GM21529 (cell line): ENCODE data around the gene KANSL2.
A peak's percentile ranks its signal among the peaks of the same experiment; 100 is the strongest.
"Not testable (repeated sequence)": the region's sequence is repeated elsewhere in the genome, so short reads cannot be mapped to it uniquely, and the experiment has no call there.

Experiments
- ATAC-seq: cut with Tn5 transposase; IDR thresholded peaks from one replicate; pipeline ENCODE4 v1.9.1; 2021; ENCODE audit not compliant: unreplicated experiment

KANSL2 gene

DNA sequence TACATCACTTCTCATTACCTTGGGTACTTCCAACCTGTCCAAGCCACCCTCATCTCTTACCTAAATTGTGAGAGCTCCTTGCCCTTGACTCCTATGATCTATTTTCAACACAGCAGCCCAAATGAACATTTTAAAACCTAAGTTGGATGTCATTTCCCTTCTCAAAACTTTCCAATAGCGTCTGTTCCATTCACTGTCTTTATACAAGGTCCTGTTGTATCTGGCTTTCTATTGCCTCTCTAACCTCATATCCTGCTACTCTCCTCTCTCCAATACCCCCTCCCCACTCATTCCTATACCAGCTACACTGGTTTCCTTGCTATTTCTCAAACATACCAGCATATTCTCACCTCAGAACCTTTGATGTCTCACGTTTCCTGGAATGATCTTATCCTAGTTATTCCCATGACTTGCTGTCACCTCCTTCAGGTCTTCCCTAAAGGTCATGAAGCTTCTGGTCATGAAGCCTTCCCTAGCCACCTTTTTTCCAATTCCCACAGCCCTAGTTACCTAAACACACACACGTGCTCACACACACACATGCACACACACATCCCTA lies 4.1 kb upstream of the KANSL2 start:
- ATAC-seq: no peak

DNA sequence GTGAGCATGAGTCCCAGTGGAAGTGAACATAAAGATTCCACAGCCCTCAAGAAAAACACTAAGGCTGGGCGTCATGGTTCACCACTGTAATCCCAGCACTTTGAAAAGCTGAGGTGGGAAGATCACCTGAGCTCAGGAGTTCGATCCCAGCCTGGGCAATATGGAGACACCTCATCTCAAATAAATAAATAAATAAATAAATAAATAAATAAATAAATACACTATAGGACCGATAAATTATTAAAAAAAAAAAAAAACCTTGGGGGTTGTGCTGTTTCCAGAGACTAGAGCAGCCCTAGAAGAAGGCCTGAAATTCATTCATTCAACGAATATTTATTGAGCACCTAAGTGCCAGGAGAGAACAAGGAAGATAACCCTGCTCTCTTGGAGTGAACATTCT lies 1.5 kb upstream of the KANSL2 start:
- ATAC-seq: no peak

DNA sequence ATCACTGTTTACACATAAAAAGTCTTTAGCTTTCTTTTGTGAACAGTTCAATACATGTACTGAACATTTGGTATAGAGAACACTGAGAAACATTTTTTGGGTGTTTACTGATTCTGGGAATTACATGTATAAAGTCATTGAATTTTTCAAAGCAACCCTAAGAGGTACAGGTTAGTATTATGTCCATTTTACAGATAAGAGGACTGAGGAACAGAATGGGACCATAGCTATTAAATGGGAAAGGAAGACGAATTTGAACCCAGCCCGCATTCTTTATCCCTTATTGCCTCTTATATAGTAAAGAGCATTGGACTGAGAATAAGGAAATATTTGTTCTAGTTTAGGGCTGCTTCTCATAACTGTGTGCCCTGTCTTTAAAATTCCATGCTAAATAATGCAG lies 889 bp upstream of the KANSL2 start:
- ATAC-seq: no peak

DNA sequence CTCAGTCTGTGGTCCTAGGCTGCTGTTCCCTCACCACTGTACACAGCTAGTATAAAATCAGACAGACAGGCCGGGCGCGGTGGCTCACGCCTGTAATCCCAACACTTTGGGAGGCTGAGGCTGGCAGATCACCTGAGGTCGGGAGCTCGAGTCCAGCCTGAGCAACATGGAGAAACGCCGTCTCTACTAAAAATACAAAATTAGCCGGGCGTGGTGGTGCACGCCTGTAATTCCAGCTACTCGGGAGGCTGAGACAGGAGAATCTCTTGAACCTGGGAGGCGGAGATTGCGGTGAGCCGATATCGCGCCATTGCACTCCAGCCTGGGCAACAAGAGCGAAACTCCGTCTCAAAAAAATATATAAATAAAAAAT lies 481 bp upstream of the KANSL2 start:
- not testable (repeated sequence) for ATAC-seq

DNA sequence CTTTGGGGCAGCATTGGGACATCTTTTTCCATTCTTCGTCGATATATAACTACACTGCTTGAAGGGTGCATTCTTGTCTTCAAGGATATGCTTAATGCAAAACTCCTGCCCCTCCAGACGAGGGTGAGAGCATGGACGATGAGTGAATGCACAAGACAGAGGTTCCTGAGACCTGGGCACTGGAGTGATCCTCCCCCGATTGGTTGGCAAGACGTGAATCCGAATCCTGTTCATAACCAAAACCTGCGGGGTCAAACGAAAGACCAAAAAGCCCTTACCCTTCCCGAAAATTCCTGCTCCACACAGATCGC lies 684 bp downstream of the KANSL2 start:
- no peak for ATAC-seq

DNA sequence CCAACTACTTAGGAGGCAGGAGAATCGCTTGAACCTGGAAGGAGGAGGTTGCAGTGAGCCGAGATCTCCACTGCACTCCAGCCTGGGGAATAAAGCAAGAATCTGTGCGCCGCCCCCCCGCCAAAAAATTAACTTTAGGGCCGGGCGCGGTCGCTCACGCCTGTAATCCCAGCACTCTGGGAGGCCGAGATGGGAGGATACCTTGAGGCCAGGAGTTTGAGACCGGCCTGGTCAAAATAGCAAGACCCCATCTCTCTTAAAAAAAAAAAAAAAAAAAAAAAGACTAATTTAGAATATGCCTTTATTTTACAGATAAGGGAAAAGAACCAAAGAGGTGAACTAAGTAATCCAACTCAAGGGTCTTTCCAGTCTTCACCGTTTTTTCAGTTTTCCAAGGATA lies 1.2 kb downstream of the KANSL2 start:
- ATAC-seq: no peak

DNA sequence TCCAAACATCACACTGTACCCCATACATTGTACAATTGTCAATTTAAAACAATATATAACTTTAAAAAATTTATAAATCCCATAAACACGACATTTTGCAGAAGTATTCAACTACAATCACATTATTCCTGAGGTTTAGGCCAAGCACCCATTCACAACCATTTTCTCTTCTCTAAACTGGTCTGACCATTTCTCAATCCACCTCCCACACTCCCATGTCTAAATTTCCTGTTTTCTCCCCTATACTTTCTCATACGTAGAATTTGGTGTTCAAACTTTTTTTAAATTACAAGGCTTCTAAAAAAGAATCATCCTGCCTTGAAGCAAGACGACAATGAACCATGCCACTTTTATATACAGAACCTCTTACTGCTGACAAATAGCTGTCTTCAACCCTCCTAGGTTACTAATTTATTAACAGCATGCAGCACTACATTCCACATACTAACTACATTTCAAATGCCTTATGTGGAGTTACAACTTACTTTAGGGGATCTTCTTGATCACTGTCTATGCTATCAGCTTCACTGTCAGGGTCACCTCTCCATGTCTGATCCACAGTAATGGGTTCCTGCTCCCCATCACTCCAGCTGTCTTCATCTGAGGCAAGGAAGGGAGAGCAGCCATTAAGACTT lies 3.4 kb downstream of the KANSL2 start:
- ATAC-seq: no peak

DNA sequence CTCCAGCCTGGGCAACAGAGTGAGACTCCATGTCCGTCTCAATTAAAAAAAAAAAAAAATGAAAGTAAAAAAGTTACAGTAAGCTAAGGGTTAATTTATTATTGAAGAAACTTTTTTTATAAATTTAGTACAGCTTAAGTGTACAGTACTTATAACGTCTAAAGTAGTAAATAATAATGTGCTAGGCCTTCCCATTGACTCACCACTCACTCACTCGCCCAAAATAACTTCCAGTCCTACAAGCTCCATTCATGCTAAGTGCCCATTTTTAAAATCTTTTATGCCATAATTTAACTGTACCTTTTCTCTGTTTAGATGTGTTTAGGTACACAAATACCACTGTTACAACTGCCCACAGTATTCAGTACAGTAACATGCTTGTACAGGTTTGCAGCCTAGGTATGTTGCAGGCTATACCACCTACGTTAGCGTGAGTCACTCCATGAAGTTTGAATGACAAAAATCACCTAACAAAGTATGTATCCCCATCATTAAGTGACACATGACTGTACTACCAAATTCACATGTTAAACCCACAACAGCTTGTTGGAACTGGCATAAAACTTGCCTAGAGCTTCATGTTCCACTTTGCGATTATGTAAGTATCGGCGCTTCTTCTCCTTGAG lies 10.7 kb downstream of the KANSL2 start:
- no peak for ATAC-seq

DNA sequence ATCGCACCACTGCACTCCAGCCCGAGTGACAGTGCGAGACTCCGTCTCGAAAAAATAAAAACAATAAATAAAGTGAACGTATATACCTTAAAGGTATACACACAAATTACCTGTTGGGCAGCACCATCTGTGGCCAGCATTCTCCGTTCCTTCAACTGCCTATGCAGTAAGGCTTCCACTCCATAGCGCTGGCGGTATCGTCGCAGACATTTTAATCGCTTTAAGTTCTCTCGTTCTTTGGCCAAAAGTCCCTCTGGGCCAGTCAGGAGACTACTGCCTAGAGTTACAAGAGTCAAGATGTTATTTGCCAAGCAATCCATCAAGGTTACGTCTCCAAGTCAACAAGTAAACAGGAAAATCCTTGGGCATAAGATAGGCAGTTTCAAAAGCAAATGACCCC lies 13.0 kb downstream of the KANSL2 start:
- no peak for ATAC-seq

DNA sequence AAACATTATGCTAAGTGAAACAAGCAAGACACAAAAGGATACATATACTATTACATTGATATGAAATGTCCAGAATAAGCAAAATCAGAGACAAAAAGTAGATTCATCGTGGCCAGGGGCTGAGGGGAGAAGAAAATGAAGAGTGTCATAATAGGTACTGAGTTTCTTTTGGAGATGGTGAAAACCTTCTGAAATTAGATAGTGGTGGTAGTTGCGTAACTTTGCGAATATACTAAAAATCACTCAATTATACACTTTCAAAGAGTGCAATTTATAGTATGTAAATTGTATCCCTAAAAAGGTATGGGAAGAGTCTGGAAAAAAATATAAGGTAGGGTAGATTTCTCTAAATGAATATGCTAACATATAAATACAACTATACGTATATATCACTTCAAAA lies 22.2 kb downstream of the KANSL2 start:
- no peak for ATAC-seq

DNA sequence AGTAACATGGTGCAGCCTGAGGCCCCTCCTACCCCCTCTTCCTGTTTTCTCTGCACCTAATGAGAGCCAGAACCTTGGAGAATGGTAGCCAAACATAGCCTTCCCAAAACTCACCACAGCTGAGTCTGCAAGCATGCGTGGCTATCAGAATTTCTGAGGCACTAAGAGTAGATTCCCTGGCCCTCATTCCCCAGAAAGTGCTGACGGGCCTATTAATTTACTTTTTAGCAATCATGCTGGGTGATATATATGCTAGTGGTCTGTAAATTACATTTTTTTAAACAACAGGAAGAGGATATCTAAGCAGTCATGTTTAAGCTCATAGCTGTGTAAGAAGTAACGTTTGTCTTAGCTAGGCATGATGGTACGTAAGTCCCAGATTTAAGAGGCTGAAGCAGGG lies 30.4 kb downstream of the KANSL2 start:
- no peak for ATAC-seq

DNA sequence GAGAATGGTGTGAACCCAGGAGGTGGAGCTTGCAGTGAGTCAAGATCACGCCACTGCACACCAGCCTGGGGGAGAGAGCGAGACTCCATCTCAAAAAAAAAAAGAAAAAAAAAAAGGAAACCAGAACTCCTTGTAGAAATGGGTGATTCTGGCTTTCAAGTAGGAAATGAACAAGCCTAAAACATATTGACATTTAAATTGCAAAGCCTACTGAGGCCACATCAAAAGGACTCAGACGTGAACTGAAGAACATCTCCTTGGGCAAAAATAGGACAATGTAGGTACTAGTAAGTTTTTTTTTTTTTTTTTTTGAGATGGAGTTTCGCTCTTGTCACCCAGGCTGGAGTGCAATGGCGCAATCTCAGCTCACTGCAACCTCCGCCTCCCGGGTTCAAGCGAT lies 36.7 kb downstream of the KANSL2 start:
- not testable (repeated sequence) for ATAC-seq

DNA sequence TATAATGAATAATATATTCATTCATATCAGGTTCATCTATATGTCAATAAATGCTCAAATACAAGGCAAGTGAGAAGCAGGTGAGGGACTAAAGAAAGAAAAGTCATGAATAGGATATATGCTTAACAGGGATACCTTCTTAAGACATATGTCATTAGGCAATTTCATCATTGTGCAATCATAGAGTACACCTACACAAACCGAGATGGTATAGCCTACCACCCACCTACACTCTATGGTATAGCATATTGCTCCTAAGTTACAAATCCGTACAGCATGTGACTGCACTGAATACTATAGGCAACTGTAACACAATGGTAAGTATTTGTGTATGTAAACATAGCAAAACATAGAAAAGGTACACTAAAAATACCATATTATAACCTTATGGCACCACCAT lies 39.0 kb downstream of the KANSL2 start:
- no peak for ATAC-seq

DNA sequence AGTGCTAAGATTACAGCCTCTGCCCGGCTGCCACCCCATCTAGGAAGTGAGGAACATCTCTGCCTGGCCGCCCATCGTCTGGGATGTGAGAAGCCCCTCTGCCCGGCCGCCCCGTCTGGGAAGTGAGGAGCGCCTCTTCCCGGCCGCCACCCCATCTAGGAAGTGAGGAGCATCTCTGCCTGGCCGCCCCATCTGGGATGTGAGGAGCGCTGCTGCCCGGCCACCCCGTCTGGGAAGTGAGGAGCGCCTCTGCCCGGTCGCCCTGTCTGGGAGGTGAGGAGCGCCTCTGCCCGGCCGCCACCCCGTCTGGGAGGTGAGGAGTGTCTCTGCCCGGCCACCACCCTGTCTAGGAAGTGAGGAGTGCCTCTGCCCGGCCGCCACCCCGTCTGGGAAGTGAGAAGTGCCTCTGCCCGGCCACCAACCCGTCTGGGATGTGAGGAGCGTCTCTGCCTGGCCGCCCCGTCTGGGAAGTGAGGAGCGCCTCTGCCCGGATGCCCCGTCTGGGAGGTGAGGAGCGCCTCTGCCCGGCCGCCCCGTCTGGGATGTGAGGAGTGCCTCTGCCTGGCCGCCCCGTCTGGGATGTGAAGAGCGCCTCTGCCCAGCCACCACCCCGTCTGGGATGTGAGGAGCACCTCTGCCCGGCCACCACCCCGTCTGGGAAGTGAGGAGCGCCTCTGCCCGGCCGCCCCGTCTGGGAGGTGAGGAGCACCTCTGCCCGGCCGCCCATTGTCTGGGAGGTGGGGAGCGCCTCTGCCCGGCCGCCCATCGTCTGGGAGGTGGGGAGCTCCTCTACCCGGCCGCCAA lies 40.1 kb downstream of the KANSL2 start:
- not testable (repeated sequence) for ATAC-seq

DNA sequence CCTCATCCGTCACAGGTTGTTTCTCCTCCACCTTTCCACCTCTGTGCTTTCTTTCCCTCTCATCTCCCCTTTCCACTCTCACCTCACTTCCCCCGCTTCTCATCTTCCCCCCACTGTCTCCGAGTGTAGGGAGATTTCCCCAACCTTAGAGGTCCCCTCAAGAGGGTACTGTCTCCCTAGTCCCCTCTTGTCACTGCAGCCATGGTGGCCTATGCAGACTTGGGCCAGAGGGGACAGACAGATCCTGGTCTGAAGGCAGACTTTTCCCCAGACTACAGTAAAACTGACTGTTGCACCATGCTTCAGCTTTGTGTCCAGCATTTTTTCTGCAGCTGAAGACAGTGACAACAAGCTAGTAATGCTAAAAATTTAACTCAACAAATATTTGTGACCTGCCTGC lies 41.2 kb downstream of the KANSL2 start:
- ATAC-seq: no peak

DNA sequence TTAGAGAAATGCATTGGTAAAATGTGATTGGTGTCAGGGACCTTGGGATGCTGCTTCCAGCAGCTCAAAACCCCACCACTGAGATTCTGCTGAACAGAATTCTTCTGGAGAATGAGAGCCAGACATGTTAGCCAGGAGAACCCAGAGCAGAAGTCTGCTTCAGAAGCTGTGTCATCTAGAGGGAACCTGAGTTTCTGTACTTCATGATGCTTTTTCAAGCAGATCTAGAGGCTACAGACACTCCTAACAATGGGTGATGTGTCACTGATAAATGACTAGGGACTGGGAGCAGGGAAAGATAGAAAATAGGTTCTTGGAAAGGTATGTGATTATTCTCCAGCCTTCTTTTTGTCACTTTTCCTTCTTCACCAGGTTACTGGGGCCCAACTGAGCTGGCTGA lies 41.6 kb downstream of the KANSL2 start:
- no peak for ATAC-seq

DNA sequence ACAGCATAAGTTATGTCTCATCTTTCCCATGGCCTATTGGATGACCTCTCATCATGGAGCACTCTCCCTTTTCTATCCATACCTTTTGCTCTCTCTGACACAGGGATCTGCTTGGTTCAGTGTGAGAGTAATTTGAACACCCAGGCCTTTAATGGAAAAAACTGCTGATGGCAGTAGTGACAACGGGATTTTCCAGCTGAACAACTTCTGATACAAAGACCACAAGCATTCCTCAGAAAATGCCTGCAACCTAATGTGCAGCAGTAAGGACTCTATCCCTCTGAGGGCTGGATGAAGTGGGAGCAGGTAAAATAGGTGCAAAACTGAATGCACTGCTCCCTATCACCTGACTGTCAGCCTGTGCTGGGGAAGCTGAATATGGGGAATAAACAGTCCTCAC lies 51.0 kb downstream of the KANSL2 start:
- no peak for ATAC-seq

DNA sequence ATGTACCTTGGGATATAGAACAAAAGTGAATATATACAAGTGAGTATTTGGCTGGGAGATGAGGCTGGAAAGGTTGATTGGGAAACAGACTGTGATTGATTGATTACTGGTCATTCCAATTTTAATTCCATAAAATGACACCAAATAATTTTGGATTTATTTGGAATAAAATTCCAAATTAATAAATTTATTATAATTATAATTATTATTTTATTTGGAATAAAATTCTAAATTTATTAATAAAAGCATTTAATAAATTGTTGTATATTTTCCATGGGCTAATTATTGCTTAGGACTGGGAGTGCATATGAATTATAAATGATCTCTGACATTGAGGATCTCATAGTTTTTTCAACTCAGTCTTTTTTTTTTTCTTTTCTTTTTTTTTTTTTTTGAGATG lies 51.7 kb downstream of the KANSL2 start:
- ATAC-seq: no peak

DNA sequence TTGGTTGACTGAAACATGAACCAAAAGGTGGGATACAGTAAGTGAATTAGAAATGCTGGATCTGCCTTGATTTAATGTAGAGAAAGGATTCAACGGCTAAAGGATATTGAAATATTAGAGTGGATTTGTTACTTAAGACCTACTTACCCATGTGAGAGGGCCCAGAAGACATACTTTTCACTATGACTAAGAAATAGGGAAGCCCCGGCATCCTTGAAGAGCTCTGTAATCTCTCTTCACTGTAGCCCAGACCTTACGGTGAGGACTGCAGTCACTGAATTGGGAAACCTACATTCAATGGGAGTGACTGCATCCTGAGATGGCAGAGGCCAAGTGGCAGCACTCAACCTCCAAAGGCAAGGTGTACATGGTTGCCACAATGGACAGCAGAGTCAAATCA lies 52.5 kb downstream of the KANSL2 start:
- no peak for ATAC-seq

DNA sequence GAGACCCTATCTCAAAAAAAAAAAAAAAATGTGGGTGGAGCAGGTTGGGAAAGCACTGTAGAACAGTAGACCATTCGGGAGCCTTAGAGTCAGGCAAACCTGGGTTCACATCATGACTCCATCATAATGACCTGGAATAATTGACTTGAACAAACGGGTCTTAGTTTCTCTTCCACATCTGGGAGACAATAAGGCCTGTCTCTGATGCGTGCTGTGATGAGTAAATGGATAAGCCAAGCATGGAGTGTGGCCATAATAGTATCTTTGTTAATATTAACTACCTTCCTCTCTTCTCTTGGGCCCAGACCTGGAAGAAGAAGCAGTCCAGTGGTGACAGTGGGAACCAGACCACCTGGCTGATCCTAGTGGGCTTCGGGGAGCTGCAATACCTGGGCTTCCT lies 54.5 kb downstream of the KANSL2 start:
- ATAC-seq: no peak

DNA sequence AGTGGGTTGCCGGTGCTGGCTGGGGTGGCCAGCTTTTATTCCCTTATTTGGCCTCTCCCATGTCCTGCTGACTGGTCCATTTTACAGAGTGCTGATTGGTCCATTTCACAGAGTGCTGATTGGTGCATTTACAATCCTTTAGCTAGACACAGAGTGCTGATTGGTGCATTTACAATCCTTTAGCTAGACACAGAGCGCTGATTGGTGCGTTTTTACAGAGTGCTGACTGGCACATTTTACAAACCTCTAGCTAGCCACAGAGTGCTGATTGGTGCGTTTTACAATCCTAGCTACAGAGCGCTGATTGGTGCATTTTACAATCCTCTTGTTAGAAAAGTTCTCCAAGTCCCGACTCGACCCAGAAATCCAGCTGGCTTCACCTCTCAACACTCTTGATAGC lies 59.0 kb downstream of the KANSL2 start:
- ATAC-seq: not testable (repeated sequence)

DNA sequence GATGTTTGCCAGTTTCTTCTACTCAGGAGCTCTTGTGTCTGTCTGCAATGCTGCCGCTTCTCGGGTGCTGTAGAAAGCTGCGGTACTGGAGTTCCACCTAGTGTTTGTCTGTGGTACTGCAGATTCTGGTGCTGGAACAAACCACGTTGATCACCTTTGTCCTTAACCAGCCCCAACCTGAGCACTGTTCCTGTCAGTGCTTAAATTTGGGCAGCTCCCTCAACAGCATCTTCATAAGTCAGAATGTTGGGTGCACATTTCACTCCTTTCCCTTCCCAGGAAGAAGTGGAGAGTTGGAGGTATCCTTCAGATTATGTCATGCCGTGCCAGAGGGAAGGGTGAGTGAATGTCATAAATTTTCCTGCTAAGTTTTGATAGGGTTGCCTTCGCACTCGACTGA lies 63.5 kb downstream of the KANSL2 start:
- ATAC-seq: peak; percentile 71
